ENCODE measurements around the gene RHCE.
A peak's percentile ranks its signal among the peaks of the same experiment; 100 is the strongest.
"Not testable (repeated sequence)": the region's sequence is repeated elsewhere in the genome, so short reads cannot be mapped to it uniquely, and the experiment has no call there.

RHCE gene

GRCh38 chr1:25397549-25397948, 23.1 kb downstream of the RHCE start:
- not testable (repeated sequence) for DNase-seq

DNA sequence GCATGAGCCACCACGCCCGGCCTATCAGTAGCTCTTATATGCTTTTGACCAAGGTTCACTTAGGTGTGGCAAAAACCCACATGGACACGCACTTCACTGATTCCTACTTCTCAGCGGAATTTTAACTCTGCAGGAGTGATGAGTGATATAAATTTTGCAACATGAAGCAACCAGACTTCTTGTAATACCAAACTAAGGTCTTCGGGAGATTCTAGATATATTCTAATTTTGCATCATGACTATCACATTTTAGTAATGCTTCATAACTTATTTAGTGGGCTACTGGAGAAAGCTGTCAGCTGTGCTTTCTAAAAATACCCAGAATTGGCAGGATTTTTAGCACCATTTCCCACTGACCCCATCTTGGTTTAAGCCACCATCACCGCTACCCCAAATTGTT, 27.8 kb downstream of the RHCE start:
- DNase-seq = no peak

DNA sequence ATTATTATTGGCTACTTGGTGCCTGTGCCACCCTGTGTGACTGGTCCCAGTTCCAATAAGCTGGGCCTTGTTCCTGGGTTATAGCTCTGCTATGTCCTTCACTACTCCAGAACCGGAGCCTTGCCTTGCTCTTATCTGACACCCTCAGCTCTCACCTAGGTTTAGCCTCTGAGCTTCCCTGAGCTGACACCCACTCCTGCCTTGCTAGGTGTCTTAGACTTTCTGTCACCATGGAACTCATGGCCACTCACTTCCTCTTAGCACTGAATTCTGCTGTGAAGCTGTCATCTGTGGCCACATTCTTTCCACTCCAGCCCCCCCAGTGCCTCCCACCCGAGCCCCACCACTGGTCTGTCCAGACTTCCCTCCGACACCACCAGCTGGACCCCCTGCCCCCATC, 30.9 kb downstream of the RHCE start:
- not testable (repeated sequence) for DNase-seq

- not testable (repeated sequence) for DNase-seq
Measured at GRCh38 chr1:25388691-25389090, 31.9 kb downstream of the RHCE start.

DNA sequence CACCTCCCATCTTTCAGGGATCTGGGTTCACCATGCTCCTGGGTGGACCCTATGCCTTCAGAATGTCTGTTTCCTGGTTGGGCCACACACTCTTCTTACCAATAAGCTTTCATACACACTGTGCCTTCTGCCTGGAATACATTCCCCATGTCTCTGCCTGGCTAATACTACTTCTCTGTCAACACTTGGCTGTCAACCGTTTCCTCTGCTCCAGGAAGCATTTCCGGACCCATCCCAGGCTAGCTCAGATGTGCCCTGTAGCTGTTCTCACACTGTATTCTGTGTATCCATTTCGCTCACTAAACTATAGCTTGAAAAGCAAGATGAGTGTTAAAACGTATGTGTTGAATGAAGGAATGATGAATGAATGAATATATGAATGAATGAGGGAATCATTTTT, 33.5 kb downstream of the RHCE start:
- not testable (repeated sequence) for DNase-seq

DNA sequence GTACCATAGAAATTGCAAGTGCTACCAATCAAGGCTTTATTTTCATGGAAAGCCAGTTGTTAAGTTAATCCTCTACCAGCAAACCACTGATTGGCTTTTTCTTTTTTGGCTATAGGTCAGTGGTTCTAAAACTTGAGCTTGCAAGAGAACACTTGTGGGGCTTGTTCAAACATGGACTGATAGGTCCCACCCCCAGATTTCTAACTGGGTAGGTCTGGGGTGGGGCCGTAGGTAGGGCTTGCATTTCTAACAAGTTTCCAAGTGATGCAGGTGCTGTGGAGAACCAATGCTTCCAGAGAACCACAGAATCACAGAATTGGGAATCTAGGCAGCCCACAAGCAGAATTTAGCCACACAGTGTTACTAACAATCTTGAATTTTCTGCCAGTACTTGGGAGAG, 36.8 kb downstream of the RHCE start:
- DNase-seq = not testable (repeated sequence)

GRCh38 chr1:25383090-25383489, 37.5 kb downstream of the RHCE start:
- not testable (repeated sequence) for DNase-seq

DNA sequence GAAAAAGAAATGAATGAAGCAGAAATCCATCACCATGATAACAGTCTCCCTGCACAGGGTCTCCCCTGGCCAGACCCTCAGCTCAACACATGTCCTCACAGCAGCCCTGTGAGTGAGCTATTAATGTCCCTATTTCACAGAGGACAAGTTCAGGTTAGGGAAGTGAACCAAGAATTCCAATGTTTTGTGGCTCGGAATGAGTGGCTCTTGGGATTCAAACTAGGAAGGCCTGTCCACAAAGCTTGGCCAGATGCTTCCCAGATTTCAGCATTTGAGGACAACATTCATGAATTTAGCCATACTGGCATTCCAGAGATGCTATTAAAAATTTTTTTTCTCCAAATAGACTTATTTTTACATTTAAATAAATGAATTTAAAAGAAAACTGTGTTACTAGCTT, 38.1 kb downstream of the RHCE start:
- DNase-seq = not testable (repeated sequence)

GRCh38 chr1:25378367-25378766, 42.3 kb downstream of the RHCE start:
- DNase-seq = not testable (repeated sequence)

- DNase-seq = not testable (repeated sequence)
Measured at GRCh38 chr1:25371757-25372156, 48.9 kb downstream of the RHCE start.

- not testable (repeated sequence) for DNase-seq
Measured at GRCh38 chr1:25369691-25370271, 50.8 kb downstream of the RHCE start.

DNA sequence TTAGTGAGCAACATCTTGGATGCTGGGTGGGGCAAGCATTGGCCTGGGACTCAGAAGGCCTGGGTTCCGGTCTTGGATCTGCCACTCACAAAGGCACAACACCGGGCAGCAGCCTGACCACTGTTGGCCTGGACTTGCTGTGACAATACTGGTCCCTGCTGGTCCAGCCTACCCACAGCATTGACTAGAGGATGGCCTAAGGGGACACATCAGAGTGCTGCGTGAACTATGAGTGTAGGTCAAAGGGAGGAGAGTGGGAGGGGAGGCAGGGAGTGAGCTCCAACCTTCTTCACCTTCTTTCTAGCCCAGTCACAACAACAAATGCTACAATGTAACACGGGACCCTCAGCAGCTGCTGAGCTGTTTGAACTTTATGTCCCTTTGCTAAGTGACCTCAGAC, 51.4 kb downstream of the RHCE start:
- no peak for DNase-seq

DNA sequence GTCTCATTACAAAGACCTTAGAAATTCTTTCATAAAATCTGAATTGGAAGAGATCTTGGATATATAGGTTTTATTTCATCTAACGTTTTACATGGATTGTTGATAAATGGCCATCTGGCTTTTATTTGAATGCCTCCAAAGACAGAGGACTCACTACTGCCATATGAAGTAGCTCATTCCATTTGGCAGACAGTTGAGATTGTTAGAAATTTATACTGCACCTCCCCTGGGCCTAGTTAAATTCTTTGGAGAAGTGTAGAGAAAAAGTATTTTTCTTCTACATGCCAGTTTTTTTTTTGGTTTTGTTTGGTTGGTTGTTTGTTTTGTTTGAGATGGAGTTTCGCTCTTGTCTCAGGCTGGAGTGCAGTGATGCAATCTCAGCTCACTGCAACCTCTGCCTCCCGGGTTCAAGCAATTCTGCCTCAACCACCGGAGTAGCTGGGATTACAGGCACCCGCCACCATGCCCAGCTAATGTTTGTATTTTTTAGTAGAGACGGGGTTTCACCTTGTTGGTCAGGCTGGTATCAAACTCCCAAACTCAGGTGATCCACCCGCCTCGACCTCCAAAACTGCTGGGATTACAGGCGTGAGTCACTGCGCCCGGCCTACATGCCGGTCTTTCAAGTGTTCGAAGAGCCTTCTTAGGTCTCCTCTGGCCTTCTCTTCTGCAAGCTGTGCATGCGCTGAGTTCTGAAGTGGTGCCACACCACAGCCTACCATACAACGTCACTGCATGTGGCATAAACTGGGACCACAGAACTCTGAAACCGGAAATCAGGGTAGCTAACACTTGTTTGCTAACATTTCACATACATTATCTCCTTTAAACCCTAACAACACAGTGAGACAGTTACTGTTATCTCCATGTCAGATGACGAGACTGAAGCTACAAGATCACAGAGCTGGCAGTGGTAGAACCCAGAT, 57.7 kb downstream of the RHCE start:
- not testable (repeated sequence) for DNase-seq

- no peak for DNase-seq
Measured at GRCh38 chr1:25361901-25362300, 58.7 kb downstream of the RHCE start.

GRCh38 chr1:25360596-25361581, 59.7 kb downstream of the RHCE start:
- DNase-seq = no peak

DNA sequence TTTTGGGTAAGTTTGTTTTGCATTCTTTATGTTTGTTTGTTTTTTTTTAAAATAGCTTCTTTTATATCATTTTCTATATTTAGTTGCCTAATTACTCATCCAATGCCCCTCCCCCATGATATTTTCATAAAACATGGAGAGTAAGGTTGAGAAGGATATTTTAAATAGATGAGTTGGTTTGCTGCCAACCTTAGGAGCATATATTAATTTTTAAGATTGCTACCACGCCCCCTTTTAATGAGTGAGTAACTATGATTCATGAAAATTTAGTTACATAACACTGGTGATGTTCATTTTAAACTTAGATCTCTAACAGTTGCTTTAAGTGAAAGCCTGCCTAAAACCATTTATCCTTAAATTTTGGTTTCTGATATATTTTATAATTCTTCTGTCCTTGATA, 63.8 kb downstream of the RHCE start:
- peak; percentile 46 for DNase-seq

- DNase-seq = no peak
Measured at GRCh38 chr1:25356441-25356840, 64.2 kb downstream of the RHCE start.

DNA sequence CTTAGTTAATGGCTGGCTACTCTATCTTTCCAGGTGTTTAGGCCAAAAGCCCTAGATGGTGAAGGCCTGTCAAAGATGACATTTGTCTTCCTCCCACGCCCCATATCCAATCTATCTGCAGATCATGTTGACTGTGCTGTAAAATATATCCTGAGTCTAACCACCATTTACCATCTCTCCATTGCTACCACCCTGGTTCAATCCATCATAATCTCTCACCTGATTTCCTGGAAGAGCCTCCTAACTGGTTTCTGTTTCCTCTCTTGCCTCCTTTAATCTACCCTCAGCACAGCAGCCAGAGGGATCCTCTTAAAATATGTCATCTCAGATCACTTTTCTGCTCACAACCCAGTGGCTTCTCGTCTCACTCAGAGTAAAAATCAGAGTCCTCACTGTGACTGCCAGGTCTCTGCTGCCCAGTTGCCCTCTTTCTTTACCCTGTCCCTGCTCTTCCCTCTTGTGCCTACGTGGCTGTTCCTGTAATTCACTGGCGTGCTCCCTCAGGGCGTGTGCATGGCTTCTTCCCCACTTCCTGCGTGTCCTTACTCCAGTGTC, 64.7 kb downstream of the RHCE start:
- peak; percentile 4 for DNase-seq

DNA sequence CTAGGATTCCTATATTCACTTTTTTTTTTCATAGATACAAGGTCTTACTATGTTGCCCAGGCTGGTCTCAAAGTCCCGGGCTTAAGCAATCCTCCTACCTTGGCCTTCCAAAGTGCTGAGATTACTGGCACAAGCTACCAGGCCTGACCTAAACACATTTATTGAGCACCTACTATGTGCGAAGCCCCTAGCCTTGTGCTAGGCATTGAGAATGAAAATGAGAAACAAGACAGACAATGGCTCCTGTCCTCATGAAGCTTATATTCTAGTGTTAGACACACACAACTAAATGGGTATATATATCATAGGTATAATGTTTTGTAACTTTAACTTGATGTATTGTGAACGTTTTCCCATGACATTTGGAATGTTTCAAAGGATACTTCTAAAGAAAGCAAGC, 71.0 kb downstream of the RHCE start:
- DNase-seq = no peak

DNA sequence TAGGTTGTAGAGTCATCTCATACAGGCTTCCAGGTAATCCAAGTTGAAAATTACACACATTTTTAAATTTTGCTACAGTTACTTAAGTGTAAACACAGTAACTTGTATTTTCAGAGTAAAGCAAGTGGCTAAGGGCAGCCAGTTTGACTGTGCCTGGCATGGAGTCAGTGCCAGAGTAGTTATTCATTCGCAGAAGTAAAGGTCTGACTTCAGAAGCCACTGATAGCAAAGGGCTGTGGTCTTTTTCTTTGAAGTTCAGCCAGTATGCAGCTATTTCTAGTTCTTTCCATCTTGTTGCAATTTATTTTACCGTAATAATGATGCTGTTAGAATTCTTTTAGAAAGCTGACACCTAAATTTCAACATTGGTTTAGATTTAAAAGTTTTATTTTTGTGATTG, 73.1 kb downstream of the RHCE start:
- no peak for DNase-seq

GRCh38 chr1:25343872-25344271, 76.8 kb downstream of the RHCE start:
- no peak for DNase-seq

GRCh38 chr1:25342846-25343245, 77.8 kb downstream of the RHCE start:
- DNase-seq = no peak

DNA sequence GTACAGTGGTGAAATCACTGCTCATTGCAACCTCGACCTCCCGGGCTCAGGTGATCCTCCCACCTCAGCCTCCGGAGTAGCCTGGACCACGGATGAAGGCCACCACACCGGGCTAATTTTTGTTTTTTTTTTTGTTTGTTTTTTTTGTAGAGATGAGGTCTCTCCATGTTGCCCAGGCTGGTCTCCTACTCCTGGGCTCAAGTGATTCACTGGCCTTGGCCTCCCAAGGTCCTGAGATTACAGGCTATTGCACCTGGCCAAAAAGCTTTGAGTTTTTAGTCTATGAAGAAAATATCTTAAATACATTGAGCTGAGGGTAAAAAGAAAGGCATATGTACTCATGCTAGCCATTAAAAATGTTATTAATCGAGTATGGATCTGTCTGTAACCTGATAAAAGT, 78.9 kb downstream of the RHCE start:
- DNase-seq = no peak

All from CD4-positive, alpha-beta T cell treated with Interleukin-4 for 4 hours (primary cell).